ENCODE data around the gene STIMATE.

The STIMATE gene

GRCh38 chr3:52896151-52896550, 1.2 kb downstream of the STIMATE start:
- TF ChIP-seq CTCF (IDR thresholded peaks at IDR 0.05; ENCODE audit: low read length) (no peak), EZH2 (IDR thresholded peaks at IDR 0.05; ENCODE audit: borderline replicate concordance, low read length) (no peak)
- H3K9me3 ChIP-seq (ENCODE audit: low read length) = no peaks in the 10 kb centered on the region
- H3K79me2 ChIP-seq (ENCODE audit: insufficient read depth, low read length) = peaks cover 22% of the 10 kb centered on the region; the same call in 1 of the 2 replicates
- H4K20me1 ChIP-seq (ENCODE audit: insufficient read depth, low read length) = no peaks in the 10 kb centered on the region
- peak overlapping the region; percentile 52 for H3K27ac ChIP-seq (ENCODE audit: low read depth, low read length, poor library complexity, severe bottlenecking)
- H2AFZ ChIP-seq (ENCODE audit: low read length) = no peak overlapping the region
- no peaks in the 10 kb centered on the region for H3K27me3 ChIP-seq (ENCODE audit: insufficient read depth, low read length)
- H3K9me2 ChIP-seq (ENCODE audit: low read depth, low read length) = no peaks in the 10 kb centered on the region
- peaks cover 63% of the 10 kb centered on the region for H3K4me1 ChIP-seq (ENCODE audit: insufficient read depth, low read length, severe bottlenecking)
- H3F3A ChIP-seq (ENCODE audit: insufficient read depth, low read length) = no peaks in the 10 kb centered on the region
- H3K4me2 ChIP-seq (ENCODE audit: low read length) = peak overlapping the region; percentile 100
- peaks cover 9% of the 10 kb centered on the region; the same call in 1 of the 2 replicates for H3K36me3 ChIP-seq (ENCODE audit: insufficient read depth, low read length)
- peak overlapping the region; percentile 89 for H3K4me3 ChIP-seq (ENCODE audit: low read depth, low read length, poor library complexity, severe bottlenecking)
- H3K9ac ChIP-seq (ENCODE audit: low read length) = peak overlapping the region; percentile 81

- Histone ChIP-seq H3K79me2 (ENCODE audit: insufficient read depth, low read length) (peaks cover 22% of the 10 kb centered on the region; the same call in 1 of the 2 replicates), H3K4me2 (ENCODE audit: low read length) (peak overlapping the region; percentile 100), H3K9ac (ENCODE audit: low read length) (peak overlapping the region; percentile 81; the same call in 1 of the 2 replicates), H4K20me1 (ENCODE audit: insufficient read depth, low read length) (no peaks in the 10 kb centered on the region), H3K27ac (ENCODE audit: low read depth, low read length, poor library complexity, severe bottlenecking) (peak overlapping the region; percentile 52), H2AFZ (ENCODE audit: low read length) (no peak overlapping the region), H3K9me3 (ENCODE audit: low read length) (no peaks in the 10 kb centered on the region), H3K27me3 (ENCODE audit: insufficient read depth, low read length) (no peaks in the 10 kb centered on the region), H3K4me3 (ENCODE audit: low read depth, low read length, poor library complexity, severe bottlenecking) (peak overlapping the region; percentile 89), H3F3A (ENCODE audit: insufficient read depth, low read length) (no peaks in the 10 kb centered on the region), H3K36me3 (ENCODE audit: insufficient read depth, low read length) (peaks cover 9% of the 10 kb centered on the region; the same call in 1 of the 2 replicates), H3K9me2 (ENCODE audit: low read depth, low read length) (no peaks in the 10 kb centered on the region), H3K4me1 (ENCODE audit: insufficient read depth, low read length, severe bottlenecking) (peaks cover 64% of the 10 kb centered on the region)
- TF ChIP-seq EZH2 (IDR thresholded peaks at IDR 0.05; ENCODE audit: borderline replicate concordance, low read length) = no peak
- TF ChIP-seq CTCF (IDR thresholded peaks at IDR 0.05; ENCODE audit: low read length) = no peak
These were observed 1.9 kb downstream of the STIMATE start for GRCh38 chr3:52895418-52895817.

GRCh38 chr3:52894756-52895155, 2.6 kb downstream of the STIMATE start:
- peak overlapping the region; percentile 100; the same call in 1 of the 2 replicates for H3K4me2 ChIP-seq (ENCODE audit: low read length)
- no peak overlapping the region for H3K4me3 ChIP-seq (ENCODE audit: low read depth, low read length, poor library complexity, severe bottlenecking)
- no peak overlapping the region for H3K9ac ChIP-seq (ENCODE audit: low read length)
- H4K20me1 ChIP-seq (ENCODE audit: insufficient read depth, low read length) = no peaks in the 10 kb centered on the region
- peaks cover 64% of the 10 kb centered on the region for H3K4me1 ChIP-seq (ENCODE audit: insufficient read depth, low read length, severe bottlenecking)
- no peaks in the 10 kb centered on the region for H3F3A ChIP-seq (ENCODE audit: insufficient read depth, low read length)
- H3K9me2 ChIP-seq (ENCODE audit: low read depth, low read length) = no peaks in the 10 kb centered on the region
- H3K36me3 ChIP-seq (ENCODE audit: insufficient read depth, low read length) = peaks cover 9% of the 10 kb centered on the region; the same call in 1 of the 2 replicates
- H3K27me3 ChIP-seq (ENCODE audit: insufficient read depth, low read length) = no peaks in the 10 kb centered on the region
- H3K9me3 ChIP-seq (ENCODE audit: low read length) = no peaks in the 10 kb centered on the region
- TF ChIP-seq CTCF (IDR thresholded peaks at IDR 0.05; ENCODE audit: low read length) = no peak
- TF ChIP-seq EZH2 (IDR thresholded peaks at IDR 0.05; ENCODE audit: borderline replicate concordance, low read length) = no peak
- peaks cover 22% of the 10 kb centered on the region; the same call in 1 of the 2 replicates for H3K79me2 ChIP-seq (ENCODE audit: insufficient read depth, low read length)
- H3K27ac ChIP-seq (ENCODE audit: low read depth, low read length, poor library complexity, severe bottlenecking) = no peak overlapping the region
- no peak overlapping the region for H2AFZ ChIP-seq (ENCODE audit: low read length)
